ENCODE results near the gene SNRPD3.
"Not testable (repeated sequence)": the region's sequence is repeated elsewhere in the genome, so short reads cannot be mapped to it uniquely, and the experiment has no call there.

Gene SNRPD3

GRCh38 chr22:24535348-24535747 lies 20.5 kb upstream of the SNRPD3 start:
- DNase-seq: no peak

DNA sequence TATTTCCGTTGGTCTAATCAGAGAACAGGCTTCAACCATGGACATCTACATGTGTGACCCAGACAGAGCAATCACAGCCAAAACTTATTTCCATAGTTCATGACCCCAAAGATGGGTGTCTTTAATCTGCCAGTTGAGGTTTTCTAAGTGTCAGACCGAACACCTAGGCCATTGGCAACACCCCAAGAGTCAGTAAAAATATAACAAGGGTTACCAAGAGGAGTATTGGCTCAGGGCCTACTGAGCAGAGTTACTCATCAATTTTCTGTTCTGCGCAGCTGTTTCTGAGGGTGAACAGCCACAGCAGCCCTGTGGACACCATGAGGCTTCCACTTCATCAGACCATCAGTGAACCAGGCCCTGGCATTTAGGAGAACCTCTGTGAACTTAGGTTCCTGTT lies 19.7 kb upstream of the SNRPD3 start:
- no peak for DNase-seq

DNA sequence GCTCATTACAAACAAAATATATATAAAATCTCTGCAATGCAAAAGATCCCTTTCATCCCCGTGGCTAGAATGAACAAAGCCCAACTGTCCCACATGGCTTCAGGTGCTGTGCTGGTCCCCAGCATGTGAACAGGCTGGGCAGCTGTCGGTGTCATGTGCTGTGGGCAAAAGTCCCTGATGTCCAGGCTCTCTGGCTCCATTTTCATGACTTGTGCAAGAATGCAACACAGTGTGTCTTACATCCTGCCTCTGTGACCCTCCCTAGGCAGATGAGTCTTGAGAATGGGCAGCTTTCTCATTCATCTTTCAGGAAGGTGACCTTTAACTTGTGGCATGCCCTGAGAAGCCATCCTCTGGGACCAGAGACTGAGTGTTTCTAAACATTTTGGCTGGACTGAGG lies 15.3 kb upstream of the SNRPD3 start:
- no peak for DNase-seq

GRCh38 chr22:24541681-24542515 lies 13.9 kb upstream of the SNRPD3 start:
- DNase-seq: no peak

DNA sequence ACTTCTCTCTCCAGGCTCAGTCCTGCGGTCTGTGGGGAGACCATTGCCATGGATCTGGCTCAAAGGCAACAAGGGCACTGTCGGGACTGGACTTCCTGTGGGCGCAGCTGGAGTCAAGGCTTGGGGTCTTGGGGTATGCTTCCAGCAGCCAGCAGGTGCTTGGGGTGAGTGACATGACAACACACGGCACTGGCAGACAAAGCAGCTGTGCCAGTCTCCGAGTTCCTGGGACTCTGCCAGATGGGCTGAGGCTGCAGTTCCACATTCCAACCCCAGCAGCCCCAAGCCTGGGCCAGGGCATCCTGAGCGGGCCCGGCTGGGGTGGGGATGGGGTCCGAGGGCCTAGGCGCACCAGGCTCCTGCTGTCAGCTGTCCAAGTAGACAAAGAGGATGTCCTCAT lies 13.2 kb upstream of the SNRPD3 start:
- DNase-seq: no peak

DNA sequence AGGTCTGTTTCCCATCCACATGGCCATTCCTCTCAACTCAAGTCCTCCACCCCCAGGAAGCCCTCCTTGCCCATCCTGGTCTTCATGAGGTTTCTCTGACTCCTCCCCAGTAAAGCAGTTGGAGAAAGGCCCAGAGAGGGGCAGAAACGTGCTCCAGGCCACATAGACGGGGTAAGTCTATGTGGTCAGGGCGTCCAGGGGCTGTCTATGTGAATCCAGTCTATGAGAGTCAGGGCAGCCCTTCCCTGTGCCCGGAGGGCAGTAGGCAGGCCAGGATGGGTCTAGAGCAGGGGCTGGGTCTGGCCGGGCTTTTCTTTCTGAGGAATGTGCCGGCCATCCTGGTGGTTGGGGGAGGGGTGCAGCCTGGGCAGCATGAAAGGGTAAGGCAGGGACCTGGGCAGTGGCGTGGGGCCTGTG lies 12.6 kb upstream of the SNRPD3 start:
- DNase-seq: no peak

DNA sequence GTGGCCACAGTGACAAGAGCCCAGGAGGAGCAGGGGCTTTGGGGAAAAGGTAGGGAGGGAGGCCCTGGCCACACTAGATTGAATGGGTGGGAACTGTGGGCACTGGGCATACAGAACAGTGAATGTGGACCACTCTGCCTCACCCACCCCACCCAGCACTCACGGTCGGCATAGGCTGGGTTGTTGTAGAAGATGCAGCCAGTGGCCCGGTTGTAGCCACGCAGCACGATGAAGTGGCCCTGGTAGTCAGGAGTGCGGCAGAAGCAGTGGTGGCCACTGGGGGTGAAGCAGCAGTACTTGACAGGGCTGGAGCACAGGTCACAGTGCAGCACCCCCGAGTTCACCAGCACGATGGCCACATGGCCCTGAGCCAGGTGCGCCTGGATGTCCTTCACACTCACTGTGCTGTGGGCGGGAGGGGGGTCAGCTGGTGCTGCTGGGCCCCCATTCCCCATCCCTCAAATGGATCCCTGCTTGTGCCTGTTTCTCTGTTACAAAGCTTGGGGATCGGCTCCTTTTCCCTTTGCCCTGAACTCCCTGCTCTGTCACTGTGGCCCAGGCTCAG lies 12.0 kb upstream of the SNRPD3 start:
- DNase-seq: no peak

GRCh38 chr22:24548812-24549211 lies 7.0 kb upstream of the SNRPD3 start:
- DNase-seq: no peak

GRCh38 chr22:24550028-24550901 lies 5.5 kb upstream of the SNRPD3 start:
- no peak for DNase-seq

- no peak for DNase-seq
Measured at GRCh38 chr22:24550902-24551435, 4.8 kb upstream of the SNRPD3 start.

- not testable (repeated sequence) for DNase-seq
Measured at GRCh38 chr22:24552503-24553286, 3.1 kb upstream of the SNRPD3 start.

GRCh38 chr22:24553597-24554312 lies 2.0 kb upstream of the SNRPD3 start:
- DNase-seq: no peak

- no peak for DNase-seq
Measured at GRCh38 chr22:24554313-24555164, 1.3 kb upstream of the SNRPD3 start, which contains the start of gene GUCD1. GUCD1 (minus strand) TSS chr22:24555138; CDS start chr22:24554991, 147 bp downstream.

DNA sequence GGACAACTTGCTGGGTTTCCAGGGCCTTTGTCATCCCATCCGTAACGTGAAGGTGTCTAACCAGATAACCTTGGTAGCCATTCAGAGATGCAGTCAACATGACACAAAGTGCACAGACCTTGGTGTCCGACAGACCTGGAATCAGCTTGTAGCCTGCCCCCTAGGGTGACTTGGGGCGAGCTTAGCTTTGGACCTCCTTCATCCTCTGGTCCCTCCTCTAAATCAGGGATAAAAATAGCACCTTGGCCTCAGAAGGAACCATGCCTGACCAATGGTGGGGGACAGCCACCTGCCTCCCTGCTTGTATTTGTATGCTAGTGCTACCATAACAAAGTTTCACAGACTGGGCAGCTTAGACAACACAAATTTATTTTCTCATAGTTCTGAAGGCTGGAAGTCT lies 3.7 kb downstream of the SNRPD3 start:
- DNase-seq: no peak

DNA sequence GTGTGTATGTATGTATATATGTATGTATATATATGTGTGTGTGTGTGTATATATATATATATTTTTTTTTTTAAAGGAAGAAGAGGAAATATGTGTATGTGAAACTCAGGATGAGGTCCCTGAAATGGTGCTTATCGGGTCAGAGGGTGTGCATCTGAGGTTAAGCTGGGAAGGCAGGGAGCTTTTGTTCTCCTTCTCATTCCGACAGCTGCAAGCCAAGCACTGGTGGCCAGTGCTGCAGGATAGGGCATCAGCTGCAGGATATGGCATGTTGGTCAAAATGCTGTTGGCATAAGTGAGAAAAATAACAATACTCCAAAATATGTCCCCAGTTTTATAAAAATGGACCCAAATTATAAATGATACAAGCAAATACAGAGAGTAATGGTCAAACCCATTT lies 7.4 kb downstream of the SNRPD3 start:
- no peak for DNase-seq

DNA sequence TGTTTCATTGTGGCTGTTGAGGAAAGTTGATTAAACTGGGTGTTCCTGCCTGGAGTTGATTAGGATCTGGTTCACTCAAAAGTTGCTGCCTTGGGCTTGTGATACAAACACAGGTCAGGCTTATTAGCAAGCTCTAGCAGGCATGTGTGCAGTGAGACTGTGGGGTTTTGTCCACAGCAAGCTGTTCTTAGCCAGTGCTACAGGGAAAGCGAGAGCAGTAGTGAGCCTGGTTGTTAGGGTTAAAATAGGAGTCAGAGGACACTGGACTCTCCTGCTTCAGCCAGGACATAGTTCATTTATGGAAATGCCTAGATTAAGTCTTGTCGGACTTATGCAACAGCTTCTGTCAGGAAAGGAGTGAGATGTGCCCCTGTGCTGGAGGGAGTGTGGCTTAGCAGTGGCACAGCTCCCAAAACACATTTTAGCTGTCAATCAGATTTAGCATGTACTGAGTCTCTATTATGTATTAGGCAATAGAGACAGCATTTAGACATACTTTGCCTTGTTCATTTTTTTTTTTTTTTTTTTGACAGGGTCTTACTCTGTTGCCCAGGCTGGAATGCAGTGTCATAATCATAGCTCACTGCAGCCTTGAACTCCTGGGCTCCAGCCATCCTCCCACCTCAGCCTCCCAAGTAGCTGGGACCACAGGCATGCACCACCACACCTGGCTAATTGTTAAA lies 8.7 kb downstream of the SNRPD3 start:
- no peak for DNase-seq

GRCh38 chr22:24565077-24565476 lies 9.3 kb downstream of the SNRPD3 start:
- no peak for DNase-seq

DNA sequence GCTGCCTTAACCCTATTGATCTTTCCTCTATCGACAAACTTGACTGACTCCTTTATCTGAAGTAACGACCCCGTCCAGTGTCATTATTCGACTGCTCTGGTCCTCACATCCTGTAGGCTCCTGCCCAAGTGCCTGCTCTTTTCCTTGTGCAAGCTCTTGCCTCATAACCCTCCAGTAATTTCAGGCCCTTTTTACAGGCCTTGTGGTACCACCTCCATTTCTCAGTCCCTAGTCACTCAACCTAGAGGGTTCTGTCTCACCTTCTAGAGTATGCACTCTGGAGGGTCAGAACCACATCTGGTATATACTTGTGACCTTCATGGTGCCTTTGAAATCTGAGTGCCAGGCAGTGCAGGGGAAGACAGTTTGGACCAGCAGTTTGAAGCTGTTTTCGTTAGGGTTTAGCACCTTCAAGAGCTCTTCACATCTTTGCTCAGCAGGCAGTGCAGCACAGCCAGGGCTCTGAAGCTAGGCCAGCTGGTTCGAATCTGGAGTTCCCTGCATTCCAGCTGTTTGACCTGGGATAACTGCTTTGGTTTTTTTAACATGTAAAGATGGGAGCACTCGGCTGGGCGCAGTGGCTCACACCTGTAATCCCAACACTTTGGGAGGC lies 11.2 kb downstream of the SNRPD3 start:
- no peak for DNase-seq

GRCh38 chr22:24567668-24568067 lies 11.9 kb downstream of the SNRPD3 start:
- no peak for DNase-seq

DNA sequence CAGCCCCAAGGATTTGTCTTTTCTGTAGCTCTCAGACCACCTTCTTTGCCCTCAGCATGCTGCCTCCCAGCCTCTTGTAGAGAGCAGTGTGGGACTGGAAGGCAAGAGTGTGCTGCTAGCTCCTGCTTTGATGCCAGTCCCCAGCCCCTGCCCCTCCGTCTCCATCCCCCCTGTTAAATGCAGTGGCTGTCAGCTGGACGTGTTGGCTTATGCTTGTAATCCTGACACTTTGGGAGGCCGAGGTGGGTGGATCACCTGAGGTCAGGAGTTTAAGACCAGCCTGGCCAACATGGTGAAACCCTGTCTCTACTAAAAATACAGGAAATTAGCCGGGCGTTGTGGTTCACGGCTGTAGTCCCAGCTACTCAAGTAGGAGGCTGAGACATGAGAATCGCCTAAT lies 15.5 kb downstream of the SNRPD3 start:
- no peak for DNase-seq

Measured in NCI-H2227 treated with DMSO at 0.1 percent for 48 hours (cell line).